A549 (cell line): Measurements from ENCODE around the gene PRKAR2B. TPM values are rescaled to one million over a fixed set of nuclear protein-coding genes. Genes with fewer than 3 reads are reported as not detected.

Experiments
- ATAC-seq, 2 experiments: fragments of 200-7000 bp in 1 of 2; fragments of >200 bp in 1 of 2; cut with Nextera tagmentation in 1 of 2; cut with Tn5 transposase in 1 of 2; 3 replicates each; pipeline versions ENCODE4 v1.8.0 to v1.9.1; 2018 to 2020; ENCODE audit warnings: mild to moderate bottlenecking in 1 of 2, moderate library complexity in 1 of 2
- CTCF ChIA-PET: fragments of 300-600 bp; sonication (Branson Sonifier 250); formaldehyde crosslinking; extraction: SDS; loops from one replicate; lab custom pipeline; 2021; ENCODE audit warnings: antibody characterized with exemption, inconsistent platforms; lab: Yijun Ruan, JAX
- POLR2A ChIA-PET: fragments of 350-600 bp; formaldehyde crosslinking; extraction: SDS; loops from one replicate; lab custom pipeline; 2021; ENCODE audit warnings: antibody characterized with exemption, inconsistent platforms; lab: Yijun Ruan, JAX
- DNase-seq, 2 experiments: peaks; one replicate each; pipeline versions ENCODE4 v3.0.0 to v3.0.0-alpha.2; 2011 to 2016; ENCODE audit warnings: low read depth in 1 of 2, low spot score in 1 of 2
- FAIRE-seq: peaks from 2 replicates; lab custom pipeline; 2011; peaks lifted over from hg19 to GRCh38; lab: Jason Lieb, UNC
- H3K27ac ChIP-seq, 2 experiments: fragments of >200 bp; sonication (Bioruptor Twin); formaldehyde crosslinking; 3 replicates each; pipeline ENCODE4 v1.5.1; 2016 to 2017
- H3K4me1 ChIP-seq: fragments of >200 bp; sonication (Bioruptor Twin); formaldehyde crosslinking; 3 replicates; pipeline ENCODE4 v1.6.1; 2016
- H3K4me2 ChIP-seq: fragments of >200 bp; sonication (Bioruptor Twin); formaldehyde crosslinking; 3 replicates; pipeline ENCODE4 v1.6.1; 2016
- H3K4me3 ChIP-seq: fragments of >200 bp; sonication (Bioruptor Twin); formaldehyde crosslinking; 3 replicates; pipeline ENCODE4 v1.5.1; 2016
- H3K9me3 ChIP-seq: fragments of >200 bp; sonication (Bioruptor Twin); formaldehyde crosslinking; 3 replicates; pipeline ENCODE4 v1.6.1; 2016
- BHLHE40 ChIP-seq: IDR thresholded peaks from 2 replicates; pipeline ENCODE4 v1.6.1; 2012; ENCODE audit warnings: low read depth, low read length, inconsistent platforms
- CHD4 ChIP-seq: fragments of 200-600 bp; sonication (generic); IDR thresholded peaks from 2 replicates; pipeline ENCODE4 v1.6.1; 2016; ENCODE audit warnings: antibody characterized with exemption, mild to moderate bottlenecking, borderline replicate concordance
- E2F6 ChIP-seq: IDR thresholded peaks from 2 replicates; pipeline ENCODE4 v1.6.1; 2012; ENCODE audit warnings: low read depth, borderline replicate concordance
- ELK1 ChIP-seq: fragments of 150-350 bp; IDR thresholded peaks from 2 replicates; pipeline ENCODE4 v1.6.1; 2014; ENCODE audit warnings: low read depth, mild to moderate bottlenecking, low read length
- ESRRA ChIP-seq: fragments of 150-350 bp; IDR thresholded peaks from 2 replicates; pipeline ENCODE4 v1.6.1; 2014; ENCODE audit warnings: mild to moderate bottlenecking, low read length, borderline replicate concordance
- FOSB ChIP-seq: fragments of 250-450 bp; sonication (Bioruptor Pico); IDR thresholded peaks from 2 replicates; pipeline ENCODE4 v1.5.0; 2020; ENCODE audit warnings: mild to moderate bottlenecking, moderate library complexity
- FOSL2 ChIP-seq, 2 experiments: fragments of 450-650 bp in 1 of 2; fragments of >200 bp in 1 of 2; sonication (Bioruptor Twin) in 1 of 2; formaldehyde crosslinking; IDR thresholded peaks; 2 replicates each; pipeline versions ENCODE4 v1.5.0 to v1.6.1; 2016 to 2020; ENCODE audit warnings: mild to moderate bottlenecking in 1 of 2, moderate library complexity in 1 of 2
- HMGXB4 ChIP-seq: fragments of 250-450 bp; sonication (Bioruptor Pico); IDR thresholded peaks from 2 replicates; pipeline ENCODE4 v1.5.0; 2021; ENCODE audit warnings: mild to moderate bottlenecking, moderate library complexity, borderline replicate concordance
- HOXB13 ChIP-seq: fragments of 250-450 bp; sonication (Bioruptor Pico); IDR thresholded peaks from 2 replicates; pipeline ENCODE4 v1.5.0; 2020; ENCODE audit warnings: low read depth, mild to moderate bottlenecking, moderate library complexity
- HOXB5 ChIP-seq: fragments of 250-450 bp; sonication (Bioruptor Pico); IDR thresholded peaks from 2 replicates; pipeline ENCODE4 v1.5.0; 2020; ENCODE audit warnings: mild to moderate bottlenecking, moderate library complexity
- MAFK ChIP-seq: fragments of 450-650 bp; IDR thresholded peaks from 2 replicates; pipeline ENCODE4 v1.6.1; 2014; ENCODE audit not compliant: partially characterized antibody
- MYC ChIP-seq: IDR thresholded peaks from 2 replicates; pipeline ENCODE4 v1.6.1; 2012; ENCODE audit warnings: mild to moderate bottlenecking, inconsistent platforms, low read length, improper control_type of control experiment, borderline replicate concordance
- NFE2L2 ChIP-seq: fragments of 150-350 bp; conservative IDR thresholded peaks from 2 replicates; pipeline ENCODE4 v1.6.1; 2014; ENCODE audit warnings: low read length
- PBX3 ChIP-seq: IDR thresholded peaks from 2 replicates; pipeline ENCODE4 v1.6.1; 2012
- POLR2A ChIP-seq: IDR thresholded peaks from 2 replicates; pipeline ENCODE4 v1.6.1; 2012; ENCODE audit warnings: mild to moderate bottlenecking, low read length
- POLR2AphosphoS2 ChIP-seq: conservative IDR thresholded peaks from 2 replicates; pipeline ENCODE4 v1.6.1; 2012; ENCODE audit warnings: low read length, improper control_type of control experiment, inconsistent platforms
- RARB ChIP-seq: fragments of 250-450 bp; sonication (Bioruptor Pico); IDR thresholded peaks from 2 replicates; pipeline ENCODE4 v1.8.0; 2021; ENCODE audit warnings: mild to moderate bottlenecking, moderate library complexity
- RNF2 ChIP-seq: fragments of 200-600 bp; sonication (generic); IDR thresholded peaks from 2 replicates; pipeline ENCODE4 v1.6.1; 2016; ENCODE audit warnings: low read depth, mild to moderate bottlenecking, antibody characterized with exemption, moderate library complexity, borderline replicate concordance
- ZFP36 ChIP-seq: fragments of 450-650 bp; IDR thresholded peaks from 2 replicates; pipeline ENCODE4 v1.6.1; 2014; ENCODE audit warnings: borderline replicate concordance; ENCODE audit not compliant: partially characterized antibody
- WGBS: methylation state at CpG from one replicate; pipeline ENCODE4 v1.1.6; 2017; ENCODE audit errors: missing lambda C conversion rate; 5-methylcytosine and 5-hydroxymethylcytosine counted together
- polyA plus RNA-seq, 4 experiments: library from polyadenylated mRNA; depleted of rRNA in 3 of 4; stranded (reverse); fragments of >200 nt; fragmentation: RNase III in 1 of 4; extraction: RNeasy Plus Mini Kit Qiagen cat#74134 plus additional on column Dnase treatment in 1 of 4; gene quantifications; 2 replicates in 3 of 4; 3 replicates in 1 of 4; pipeline ENCODE4 v1.2.3, GENCODE V29; 2011 to 2017

Gene PRKAR2B
- polyA plus RNA-seq, 2 of the 4 experiments (the other 2 are of a cell fraction): 3.6 to 4.4 TPM

GRCh38 chr7:107118109-107118900, 73.8 kb downstream of the PRKAR2B start (continued):
- no peak for TF ChIP-seq PBX3
- TF ChIP-seq FOSL2 (IDR thresholded peaks at IDR 0.05): no peak
- no peak for TF ChIP-seq FOSL2 (CRISPR knock-in tag; IDR thresholded peaks at IDR 0.05)
- no peak for TF ChIP-seq POLR2A

- no peak overlapping the region for H3K4me2 ChIP-seq
- no peak for FAIRE-seq
- no peak for TF ChIP-seq CHD4
- no peak for TF ChIP-seq ZFP36
- TF ChIP-seq RARB (CRISPR knock-in tag): no peak
- no peak for TF ChIP-seq FOSB (CRISPR knock-in tag)
- no peak for TF ChIP-seq HMGXB4 (CRISPR knock-in tag)
- TF ChIP-seq MYC: no peak
- no peak for TF ChIP-seq E2F6
- no peak for TF ChIP-seq POLR2AphosphoS2
- TF ChIP-seq MAFK: no peak
- no peak for TF ChIP-seq ELK1
- no peak for TF ChIP-seq HOXB5
- TF ChIP-seq ESRRA: no peak
- TF ChIP-seq NFE2L2: no peak
- TF ChIP-seq RNF2: no peak
- TF ChIP-seq HOXB13 (CRISPR knock-in tag): no peak
- TF ChIP-seq BHLHE40: no peak
- POLR2A ChIA-PET: no interaction called here
- WGBS: 74% methylated on average over 6 of the region's 6 CpGs
- no peaks in the 10 kb centered on the region for H3K9me3 ChIP-seq
- CTCF ChIA-PET: no interaction called here
- peaks cover 22% of the 10 kb centered on the region for H3K4me1 ChIP-seq
- H3K4me3 ChIP-seq: no peak overlapping the region
- H3K27ac ChIP-seq: no peak overlapping the region
- no peak for ATAC-seq
- DNase-seq: no peak
These were observed 75.0 kb downstream of the PRKAR2B start for GRCh38 chr7:107119376-107120105.
